Lung (tissue), 12 donors: ENCODE measurements around the gene TPO. TPM values are rescaled to one million over a fixed set of nuclear protein-coding genes. Genes with fewer than 3 reads are reported as not detected.
"Not testable (repeated sequence)": the region's sequence is repeated elsewhere in the genome, so short reads cannot be mapped to it uniquely, and the experiment has no call there.

ENCODE experiments used
- ATAC-seq: fragments of 200-7000 bp; cut with Tn5 transposase; one replicate; pipeline ENCODE4 v1.9.1; 2020; ENCODE audit warnings: moderate number of reproducible peaks; ENCODE audit not compliant: insufficient read depth, low FRiP score
- DNase-seq, 3 donors: peaks; one replicate each; pipeline ENCODE4 v3.0.0-alpha.2; 2013 to 2017
- H3K27ac ChIP-seq, 2 donors: one replicate each; pipeline ENCODE4 v1.5.1; 2013; ENCODE audit warnings: mild to moderate bottlenecking in 2 of 2, moderate library complexity in 2 of 2, control low read depth in 1 of 2, inconsistent platforms in 1 of 2, low read depth in 1 of 2, low read length in 1 of 2
- H3K27me3 ChIP-seq, 3 donors: one replicate each; pipeline ENCODE4 v1.5.1; 2013; ENCODE audit warnings: low read length in 2 of 3; ENCODE audit not compliant: control insufficient read depth in 3 of 3, insufficient read depth in 3 of 3
- H3K36me3 ChIP-seq, 4 donors: one replicate each; pipeline ENCODE4 v1.5.1; 2013; ENCODE audit warnings: low read length in 4 of 4, mild to moderate bottlenecking in 1 of 4, moderate library complexity in 1 of 4; ENCODE audit not compliant: control insufficient read depth in 4 of 4, insufficient read depth in 4 of 4
- H3K4me1 ChIP-seq, 5 donors: one replicate each; pipeline ENCODE4 v1.5.1; 2013; ENCODE audit warnings: low read length in 5 of 5, mild to moderate bottlenecking in 2 of 5, moderate library complexity in 1 of 5; ENCODE audit not compliant: control insufficient read depth in 5 of 5, insufficient read depth in 5 of 5
- H3K4me3 ChIP-seq: one replicate; pipeline ENCODE4 v1.5.1; 2013; ENCODE audit warnings: mild to moderate bottlenecking, control low read depth, moderate library complexity
- H3K9ac ChIP-seq, 2 donors: one replicate each; pipeline ENCODE4 v1.5.1; 2013; ENCODE audit warnings: low read length in 2 of 2, control low read depth in 1 of 2; ENCODE audit not compliant: insufficient read depth in 1 of 2
- H3K9me3 ChIP-seq, 4 donors: one replicate each; pipeline ENCODE4 v1.5.1; 2013; ENCODE audit warnings: low read length in 3 of 4, mild to moderate bottlenecking in 1 of 4, moderate library complexity in 1 of 4; ENCODE audit not compliant: control insufficient read depth in 4 of 4, insufficient read depth in 3 of 4
- CTCF ChIP-seq: IDR thresholded peaks from 2 replicates; pipeline ENCODE4 v1.5.1; 2012; ENCODE audit warnings: mild to moderate bottlenecking; ENCODE audit errors: control extremely low read depth, extremely low read depth
- WGBS, 2 donors: extraction: QIAGEN DNeasy Blood & Tissue Kit; methylation state at CpG; one replicate each; pipeline ENCODE4 v1.1.7; 2013; 5-methylcytosine and 5-hydroxymethylcytosine counted together
- polyA plus RNA-seq, 2 donors: library from polyadenylated mRNA; stranded (reverse); fragments of 200-250 nt; gene quantifications; one replicate each; pipeline ENCODE4 v1.2.1, GENCODE V29; 2013
- total RNA-seq, 2 donors: library from RNA; depleted of rRNA in 1 of 2; stranded (reverse); fragments of >200 nt in 1 of 2; gene quantifications; one replicate each; pipeline ENCODE4 v1.2.1, GENCODE V29; 2014 to 2021
- donor health status: control.
- donor health status: control.
- donor health status: Bipolar disorder and iron deficiency.
- donor health status: healthy.
- donor health status: DM: yes; HTN: yes; CAD: no.

TPO gene
- total and polyA plus RNA-seq, 4 donors: 0.17 to 0.31 TPM; not detected in 2

GRCh38 chr2:1488181-1488671, 75.0 kb downstream of the TPO start:
- Histone ChIP-seq H3K36me3 (no peaks in the 10 kb centered on the region), H3K4me3 (no peak overlapping the region), H3K27me3 (no peaks in the 10 kb centered on the region), H3K9ac (no peak overlapping the region), H3K27ac (no peak overlapping the region), H3K9me3 (no peaks in the 10 kb centered on the region), H3K4me1 (no peaks in the 10 kb centered on the region)
- WGBS, 2 donors: 79 to 92% methylated on average over 11 of the region's 11 CpGs
- peak in 1 of 3 donors; percentile 3 for DNase-seq
- ATAC-seq: no peak
- no peak for TF ChIP-seq CTCF

GRCh38 chr2:1488851-1489250, 75.6 kb downstream of the TPO start:
- no peaks in the 10 kb centered on the region for H3K9me3 ChIP-seq
- no peaks in the 10 kb centered on the region for H3K4me1 ChIP-seq
- no peak overlapping the region for H3K9ac ChIP-seq
- no peaks in the 10 kb centered on the region for H3K36me3 ChIP-seq
- no peak overlapping the region for H3K27ac ChIP-seq
- ATAC-seq: no peak
- H3K27me3 ChIP-seq: no peaks in the 10 kb centered on the region
- H3K4me3 ChIP-seq: no peak overlapping the region
- DNase-seq: no peak
- 97 to 98% methylated on average over 6 of the region's 6 CpGs for WGBS, 2 donors
- no peak for TF ChIP-seq CTCF

- H3K27ac ChIP-seq: no peak overlapping the region
- no peaks in the 10 kb centered on the region for H3K4me1 ChIP-seq
- H3K4me3 ChIP-seq: no peak overlapping the region
- TF ChIP-seq CTCF: no peak
- 95 to 96% methylated on average over 9 of the region's 9 CpGs for whole genome bisulfite sequencing, 2 donors
- no peaks in the 10 kb centered on the region for H3K9me3 ChIP-seq
- H3K9ac ChIP-seq: no peak overlapping the region
- no peaks in the 10 kb centered on the region for H3K36me3 ChIP-seq
- ATAC-seq: no peak
- H3K27me3 ChIP-seq: no peaks in the 10 kb centered on the region
- no peak for DNase-seq
Measured at GRCh38 chr2:1489486-1489885, 76.2 kb downstream of the TPO start.

- H3K9ac ChIP-seq, ATAC-seq, H3K4me1 ChIP-seq, H3K27ac ChIP-seq, H3K9me3 ChIP-seq, DNase-seq, H3K36me3 ChIP-seq, H3K4me3 ChIP-seq, H3K27me3 ChIP-seq: not testable (repeated sequence)
- 90 to 94% methylated on average over 16 of the region's 16 CpGs for WGBS, 2 donors
Measured at GRCh38 chr2:1490381-1490780, 77.1 kb downstream of the TPO start.
